Fibroblast of lung (primary cell): Measurements from ENCODE around the gene LRSAM1. TPM values are rescaled to one million over a fixed set of nuclear protein-coding genes. Genes with fewer than 3 reads are reported as not detected.
A peak's percentile ranks its signal among the peaks of the same experiment; 100 is the strongest.

Source experiments
- DNase-seq, 2 donors: peaks; one replicate each; pipeline versions ENCODE4 v3.0.0 to v3.0.0-alpha.2; 2010; ENCODE audit warnings: low read depth in 2 of 2
- H2AFZ ChIP-seq: 2 replicates; pipeline ENCODE4 v1.5.1; 2012; ENCODE audit warnings: low read length, control low read depth, inconsistent platforms
- H3K27ac ChIP-seq: 2 replicates; pipeline ENCODE4 v1.5.1; 2011; ENCODE audit warnings: low read length, control low read depth; ENCODE audit not compliant: insufficient read depth
- H3K27me3 ChIP-seq: 2 replicates; pipeline ENCODE4 v1.5.1; 2011; ENCODE audit warnings: mild to moderate bottlenecking, low read length; ENCODE audit not compliant: control insufficient read depth, insufficient read depth
- H3K36me3 ChIP-seq: 2 replicates; pipeline ENCODE4 v1.5.1; 2011; ENCODE audit warnings: low read length; ENCODE audit not compliant: control insufficient read depth, insufficient read depth
- H3K4me1 ChIP-seq: 2 replicates; pipeline ENCODE4 v1.5.1; 2011; ENCODE audit warnings: low read length; ENCODE audit not compliant: control insufficient read depth, insufficient read depth; ENCODE audit errors: extremely low read depth
- H3K4me2 ChIP-seq: 2 replicates; pipeline ENCODE4 v1.5.1; 2011; ENCODE audit warnings: low read length, control low read depth; ENCODE audit not compliant: insufficient read depth; ENCODE audit errors: extremely low read depth
- H3K4me3 ChIP-seq, 4 experiments: fragments of 200-600 bp in 1 of 4; sonication (generic) in 1 of 4; replicated peaks in 1 of 4; 2 replicates each; pipeline ENCODE4 v1.5.1; 2011 to 2016; ENCODE audit warnings: low read length in 4 of 4, low read depth in 3 of 4, mild to moderate bottlenecking in 3 of 4, control low read depth in 2 of 4, inconsistent platforms in 1 of 4, mixed read lengths in 1 of 4; ENCODE audit not compliant: insufficient read depth in 1 of 4; ENCODE audit errors: control extremely low read depth in 1 of 4
- H3K79me2 ChIP-seq: 2 replicates; pipeline ENCODE4 v1.5.1; 2012; ENCODE audit warnings: mild to moderate bottlenecking, low read length, inconsistent platforms; ENCODE audit not compliant: control insufficient read depth, insufficient read depth
- H3K9ac ChIP-seq: 2 replicates; pipeline ENCODE4 v1.5.1; 2011; ENCODE audit warnings: mild to moderate bottlenecking, low read length, control low read depth; ENCODE audit not compliant: insufficient read depth
- H3K9me3 ChIP-seq: 2 replicates; pipeline ENCODE4 v1.5.1; 2012; ENCODE audit warnings: low read depth, low read length; ENCODE audit not compliant: control insufficient read depth, insufficient read depth
- H4K20me1 ChIP-seq: 2 replicates; pipeline ENCODE4 v1.5.1; 2011; ENCODE audit warnings: low read length; ENCODE audit not compliant: control insufficient read depth, insufficient read depth; ENCODE audit errors: extremely low read depth
- CTCF ChIP-seq, 2 donors: IDR thresholded peaks in 1 of 2; conservative IDR thresholded peaks in 1 of 2; 1 replicate in 1 of 2; 2 replicates in 1 of 2; pipeline ENCODE4 v1.5.1; 2011 to 2012; ENCODE audit warnings: low read length in 2 of 2, control low read depth in 1 of 2, inconsistent platforms in 1 of 2, low read depth in 1 of 2, mild to moderate bottlenecking in 1 of 2
- EZH2 ChIP-seq: IDR thresholded peaks from 2 replicates; pipeline ENCODE4 v1.5.1; 2012; ENCODE audit warnings: low read length, control low read depth, mild to moderate bottlenecking; ENCODE audit errors: missing control alignments
- polyA plus RNA-seq, 2 donors: library from polyadenylated mRNA; depleted of rRNA in 1 of 2; stranded (reverse) in 1 of 2; unstranded in 1 of 2; fragments of >200 nt; gene quantifications; 2 replicates each; pipeline ENCODE4 v1.2.1, GENCODE V29; 2011 to 2012; ENCODE audit warnings: missing spikeins in 1 of 2
- total RNA-seq: library from RNA; depleted of rRNA; stranded (reverse); fragments of >200 nt; gene quantifications from 2 replicates; pipeline ENCODE4 v1.2.1, GENCODE V29; 2014

The LRSAM1 gene
- total and polyA plus RNA-seq, 2 donors (not counting 1 experiment from before 2014, with no cell fraction given): 6.8 to 18.0 TPM

GRCh38 chr9:127423934-127424675, 27.2 kb upstream of the LRSAM1 start, which contains the start of gene ZNF79:
ZNF79 (plus strand) TSS chr9:127424382; CDS start chr9:127424788, 406 bp downstream.
- TF ChIP-seq EZH2 (no peak), CTCF (conservative IDR thresholded peaks at IDR 0.05 in 1 of 2, IDR thresholded peaks at IDR 0.05 in 1 of 2; ENCODE audit: low read depth in 1 of 2, low read length in 2 of 2) (no peak)
- no peaks in the 10 kb centered on the region for H3K9me3 ChIP-seq
- peak within 1 kb of the TSS; percentile 96 for H2AFZ ChIP-seq
- peak within 1 kb of the TSS; percentile 98 for H3K4me2 ChIP-seq
- peaks cover 27% of the 10 kb centered on the region for H3K79me2 ChIP-seq
- no peaks in the 10 kb centered on the region for H3K27me3 ChIP-seq
- peak; percentile 89 to 92 for DNase-seq
- peak within 1 kb of the TSS; percentile 77 for H3K9ac ChIP-seq
- H3K27ac ChIP-seq: peak within 1 kb of the TSS; percentile 82
- peak within 1 kb of the TSS; percentile 79 to 90 (median 84) for H3K4me3 ChIP-seq
- H3K36me3 ChIP-seq: no peaks in the 10 kb centered on the region
- H4K20me1 ChIP-seq: no peaks in the 10 kb centered on the region
- peaks cover 2% of the 10 kb centered on the region for H3K4me1 ChIP-seq

GRCh38 chr9:127424676-127424999, 26.7 kb upstream of the LRSAM1 start:
- DNase-seq: no peak
- H3K4me3 ChIP-seq: peak overlapping the region; percentile 79 to 90 (median 84)
- no peaks in the 10 kb centered on the region for H3K36me3 ChIP-seq
- H3K9me3 ChIP-seq: no peaks in the 10 kb centered on the region
- H3K4me1 ChIP-seq: peaks cover 2% of the 10 kb centered on the region
- H3K27me3 ChIP-seq: no peaks in the 10 kb centered on the region
- H4K20me1 ChIP-seq: no peaks in the 10 kb centered on the region
- peak overlapping the region; percentile 77 for H3K9ac ChIP-seq
- peak overlapping the region; percentile 82 for H3K27ac ChIP-seq
- H3K79me2 ChIP-seq: peaks cover 27% of the 10 kb centered on the region
- TF ChIP-seq CTCF (conservative IDR thresholded peaks at IDR 0.05 in 1 of 2, IDR thresholded peaks at IDR 0.05 in 1 of 2; ENCODE audit: low read depth in 1 of 2, low read length in 2 of 2) (no peak), EZH2 (no peak)
- peak overlapping the region; percentile 98 for H3K4me2 ChIP-seq
- H2AFZ ChIP-seq: peak overlapping the region; percentile 54

- no peaks in the 10 kb centered on the region for H3K27me3 ChIP-seq
- TF ChIP-seq CTCF (conservative IDR thresholded peaks at IDR 0.05 in 1 of 2, IDR thresholded peaks at IDR 0.05 in 1 of 2; ENCODE audit: low read depth in 1 of 2, low read length in 2 of 2) (no peak), EZH2 (no peak)
- H4K20me1 ChIP-seq: no peaks in the 10 kb centered on the region
- no peak overlapping the region for H3K9ac ChIP-seq
- no peak overlapping the region for H3K27ac ChIP-seq
- peaks cover 3% of the 10 kb centered on the region for H3K36me3 ChIP-seq
- H3K4me3 ChIP-seq: no peak overlapping the region
- peaks cover 27% of the 10 kb centered on the region for H3K79me2 ChIP-seq
- peaks cover 2% of the 10 kb centered on the region for H3K4me1 ChIP-seq
- H2AFZ ChIP-seq: no peak overlapping the region
- DNase-seq: no peak
- H3K9me3 ChIP-seq: no peaks in the 10 kb centered on the region
- no peak overlapping the region for H3K4me2 ChIP-seq
Observed at GRCh38 chr9:127426756-127427155, 24.6 kb upstream of the LRSAM1 start.
